ENCODE measurements around the gene MYRF. TPM values are rescaled to one million over a fixed set of nuclear protein-coding genes. Genes with fewer than 3 reads are reported as not detected.

The MYRF gene
- total RNA-seq, 4 donors from 2014 or later: 0.24 to 2.8 (median 0.83) TPM

- H3K36me3 ChIP-seq: peaks cover 7% of the 10 kb centered on the region
- H3K4me3 ChIP-seq: no peak overlapping the region
- H3K27ac ChIP-seq: no peak overlapping the region
- 93% methylated on average over 8 of the region's 8 CpGs for WGBS
- H3K4me1 ChIP-seq: peaks cover 13% of the 10 kb centered on the region
- H3K9me3 ChIP-seq: no peaks in the 10 kb centered on the region
- TF ChIP-seq EP300 (IDR thresholded peaks at IDR 0.05) (no peak), CTCF (IDR thresholded peaks at IDR 0.05) (no peak), POLR2AphosphoS5 (IDR thresholded peaks at IDR 0.05) (no peak), POLR2A (IDR thresholded peaks at IDR 0.05) (no peak)
- peaks cover 5% of the 10 kb centered on the region for H3K27me3 ChIP-seq
- DNase-seq (ENCODE audit: low spot score in 2 of 2): no peak
Measured at GRCh38 chr11:61810671-61811175, 58.3 kb downstream of the MYRF start.

- 75% methylated on average over 5 of the region's 5 CpGs for WGBS
- no peak for DNase-seq (ENCODE audit: low spot score in 2 of 2)
- H3K4me1 ChIP-seq: peaks cover 24% of the 10 kb centered on the region
- H3K27me3 ChIP-seq: peaks cover 14% of the 10 kb centered on the region
- no peaks in the 10 kb centered on the region for H3K9me3 ChIP-seq
- no peak overlapping the region for H3K27ac ChIP-seq
- H3K4me3 ChIP-seq: no peak overlapping the region
- TF ChIP-seq POLR2AphosphoS5 (IDR thresholded peaks at IDR 0.05): no peak
- TF ChIP-seq EP300 (IDR thresholded peaks at IDR 0.05): no peak
- no peak for TF ChIP-seq CTCF (IDR thresholded peaks at IDR 0.05)
- no peak for TF ChIP-seq POLR2A (IDR thresholded peaks at IDR 0.05)
- H3K36me3 ChIP-seq: peaks cover 7% of the 10 kb centered on the region
Measured at GRCh38 chr11:61811831-61812230, 59.4 kb downstream of the MYRF start.

DNA sequence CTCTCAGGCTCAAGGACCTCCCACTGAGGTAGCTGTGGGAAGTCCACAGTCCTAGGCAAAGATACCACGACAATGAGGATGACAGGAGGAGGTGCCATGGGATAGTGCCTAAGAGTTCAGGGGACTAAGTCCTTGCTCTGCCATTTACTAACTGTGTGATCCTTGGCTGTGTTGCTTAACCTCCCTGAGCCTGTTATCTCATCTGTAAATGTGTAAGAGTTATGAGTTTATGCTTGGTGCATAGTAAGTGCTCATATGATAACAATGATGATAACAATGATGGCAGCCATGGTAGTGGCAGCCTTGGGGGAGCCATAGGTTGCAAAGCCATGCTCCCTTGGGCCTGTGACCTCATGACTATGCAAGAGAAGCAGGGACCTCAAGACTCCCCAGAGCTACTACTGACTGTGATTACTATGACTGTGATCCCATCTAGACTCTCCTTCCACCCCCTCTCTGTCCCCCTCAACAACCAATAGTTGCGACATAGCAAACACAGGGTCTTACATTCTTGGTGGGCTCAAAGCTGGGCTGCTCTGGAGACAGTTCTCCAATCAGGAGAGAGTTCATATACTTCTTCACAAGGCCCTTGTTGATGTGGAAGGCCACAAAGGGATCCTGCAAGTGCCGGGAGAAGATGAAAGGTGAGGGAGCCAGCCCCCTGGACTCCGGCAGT lies 60.4 kb downstream of the MYRF start:
- H3K9me3 ChIP-seq: no peaks in the 10 kb centered on the region
- peaks cover 21% of the 10 kb centered on the region for H3K27me3 ChIP-seq
- no peak for DNase-seq (ENCODE audit: low spot score in 2 of 2)
- TF ChIP-seq EP300 (IDR thresholded peaks at IDR 0.05): no peak
- no peak for TF ChIP-seq POLR2A (IDR thresholded peaks at IDR 0.05)
- no peak for TF ChIP-seq POLR2AphosphoS5 (IDR thresholded peaks at IDR 0.05)
- no peak for TF ChIP-seq CTCF (IDR thresholded peaks at IDR 0.05)
- H3K27ac ChIP-seq: no peak overlapping the region
- peaks cover 7% of the 10 kb centered on the region for H3K36me3 ChIP-seq
- 89% methylated on average over 4 of the region's 4 CpGs for WGBS
- peaks cover 32% of the 10 kb centered on the region for H3K4me1 ChIP-seq
- no peak overlapping the region for H3K4me3 ChIP-seq

GRCh38 chr11:61814247-61814957 lies 62.0 kb downstream of the MYRF start:
- peak overlapping the region; percentile 64 for H3K4me3 ChIP-seq
- no peak for DNase-seq (ENCODE audit: low spot score in 2 of 2)
- peak overlapping the region; percentile 89 for H3K27ac ChIP-seq
- TF ChIP-seq POLR2A (IDR thresholded peaks at IDR 0.05) (no peak), POLR2AphosphoS5 (IDR thresholded peaks at IDR 0.05) (no peak), EP300 (IDR thresholded peaks at IDR 0.05) (no peak), CTCF (IDR thresholded peaks at IDR 0.05) (no peak)
- H3K9me3 ChIP-seq: no peaks in the 10 kb centered on the region
- peaks cover 21% of the 10 kb centered on the region for H3K27me3 ChIP-seq
- H3K36me3 ChIP-seq: peaks cover 7% of the 10 kb centered on the region
- 61% methylated on average over 15 of the region's 16 CpGs for WGBS
- H3K4me1 ChIP-seq: peaks cover 32% of the 10 kb centered on the region
